HCT116 (cell line): Measurements from ENCODE around the gene SNX3. TPM values are rescaled to one million over a fixed set of nuclear protein-coding genes. Genes with fewer than 3 reads are reported as not detected.

ENCODE experiments used
- ATAC-seq: fragments of 200-7000 bp; cut with Tn5 transposase; 2 replicates; pipeline ENCODE4 v1.9.1; 2020; ENCODE audit warnings: mild to moderate bottlenecking, moderate library complexity
- BruUV-seq: library from RNA; stranded (reverse); fragments of 400-500 nt; replicated peaks from 2 replicates; lab custom pipeline; 2021; lab: Mats Ljungman, UMichigan
- CTCF ChIA-PET: fragments of 300-600 bp; sonication (Branson Sonifier 250); formaldehyde crosslinking; loops from one replicate; lab custom pipeline; 2021; ENCODE audit warnings: antibody characterized with exemption; lab: Charles Lee
- POLR2A ChIA-PET: fragments of 300-600, 350-600 bp; sonication (Branson Sonifier 250); formaldehyde crosslinking; loops from one replicate; lab custom pipeline; 2021; ENCODE audit warnings: antibody characterized with exemption; lab: Charles Lee
- RAD21 ChIA-PET, 2 experiments: fragments of 300-600 bp; sonication (Branson Sonifier 250); formaldehyde crosslinking; loops; one replicate each; lab custom pipeline; 2023; ENCODE audit warnings: low total read pairs in 2 of 2; ENCODE audit not compliant: uncharacterized antibody in 2 of 2, unreplicated experiment in 2 of 2, low non-redundant PET in 1 of 2; lab: Charles Lee
- DNase-seq: peaks from one replicate; pipeline ENCODE4 v3.0.0-alpha.2; 2010; ENCODE audit warnings: low read depth, low spot score
- H2AFZ ChIP-seq: fragments of 200-600 bp; shearing (Covaris generic), sonication (generic); 2 replicates; pipeline ENCODE4 v1.6.1; 2017; ENCODE audit warnings: low read depth, mixed run types, mixed read lengths, antibody characterized with exemption, low read length; ENCODE audit not compliant: poor library complexity, severe bottlenecking
- H3K27ac ChIP-seq: 2 replicates; pipeline ENCODE4 v1.5.1; 2012; ENCODE audit warnings: low read depth, low read length
- H3K27me3 ChIP-seq: fragments of 200-600 bp; sonication (generic); 2 replicates; pipeline ENCODE4 v1.6.1; 2016; ENCODE audit warnings: mixed run types, low read length, mixed read lengths; ENCODE audit not compliant: insufficient read depth
- H3K36me3 ChIP-seq, 2 experiments: fragments of 200-500 bp in 1 of 2; fragments of 200-600 bp in 1 of 2; sonication (Bioruptor generic) in 1 of 2; sonication (generic) in 1 of 2; 2 replicates each; pipeline versions ENCODE4 v1.5.1 to v1.6.1; 2014 to 2016; ENCODE audit warnings: low read length in 2 of 2, inconsistent platforms in 1 of 2, mixed read lengths in 1 of 2, mixed run types in 1 of 2; ENCODE audit not compliant: insufficient read depth in 2 of 2, control insufficient read depth in 1 of 2
- H3K4me1 ChIP-seq, 2 experiments: fragments of 200-600 bp in 1 of 2; sonication (generic) in 1 of 2; 2 replicates each; pipeline versions ENCODE4 v1.5.1 to v1.6.1; 2012 to 2017; ENCODE audit warnings: low read length in 2 of 2, inconsistent platforms in 1 of 2, mild to moderate bottlenecking in 1 of 2, mixed read lengths in 1 of 2, mixed run types in 1 of 2, moderate library complexity in 1 of 2; ENCODE audit not compliant: insufficient read depth in 2 of 2, control insufficient read depth in 1 of 2
- H3K4me2 ChIP-seq: fragments of 200-600 bp; sonication (generic); 2 replicates; pipeline ENCODE4 v1.6.1; 2017; ENCODE audit warnings: mixed run types, low read length, mixed read lengths
- H3K4me3 ChIP-seq, 2 experiments: fragments of 200-600 bp in 1 of 2; sonication (generic) in 1 of 2; replicated peaks in 1 of 2; 2 replicates each; pipeline ENCODE4 v1.5.1; 2011 to 2016; ENCODE audit warnings: low read length in 2 of 2, control low read depth in 1 of 2, low read depth in 1 of 2, mild to moderate bottlenecking in 1 of 2, mixed read lengths in 1 of 2, mixed run types in 1 of 2
- H3K79me2 ChIP-seq: fragments of 200-600 bp; sonication (generic); 2 replicates; pipeline ENCODE4 v1.6.1; 2017; ENCODE audit warnings: mild to moderate bottlenecking, mixed run types, low read length, moderate library complexity, mixed read lengths; ENCODE audit not compliant: insufficient read depth
- H3K9ac ChIP-seq: fragments of 200-600 bp; sonication (generic); 2 replicates; pipeline ENCODE4 v1.6.1; 2016; ENCODE audit warnings: low read length, mixed read lengths
- H3K9me2 ChIP-seq: fragments of 200-600 bp; sonication (generic), shearing (Covaris generic); 2 replicates; pipeline ENCODE4 v1.6.1; 2017; ENCODE audit warnings: mixed run types, mild to moderate bottlenecking, moderate library complexity; ENCODE audit not compliant: insufficient read depth
- H3K9me3 ChIP-seq, 2 experiments: fragments of 200-500 bp in 1 of 2; fragments of 200-600 bp in 1 of 2; sonication (Bioruptor generic) in 1 of 2; sonication (generic) in 1 of 2; 2 replicates each; pipeline ENCODE4 v1.6.1; 2014 to 2017; ENCODE audit warnings: low read length in 2 of 2, mixed read lengths in 2 of 2, inconsistent platforms in 1 of 2, low read depth in 1 of 2, mild to moderate bottlenecking in 1 of 2, mixed run types in 1 of 2, moderate library complexity in 1 of 2; ENCODE audit not compliant: control insufficient read depth in 1 of 2, insufficient read depth in 1 of 2
- H4K20me1 ChIP-seq: fragments of 200-600 bp; sonication (generic), shearing (Covaris generic); 2 replicates; pipeline ENCODE4 v1.6.1; 2017; ENCODE audit warnings: mixed run types, mild to moderate bottlenecking, moderate library complexity; ENCODE audit not compliant: insufficient read depth
- JUND ChIP-seq: IDR thresholded peaks from 2 replicates; pipeline ENCODE4 v1.6.1; 2012
- POLR2A ChIP-seq: IDR thresholded peaks from 2 replicates; pipeline ENCODE4 v1.7.0; 2011; ENCODE audit warnings: borderline replicate concordance; ENCODE audit not compliant: insufficient read depth, insufficient read length; ENCODE audit errors: extremely low read depth
- POLR2AphosphoS5 ChIP-seq: IDR thresholded peaks from 2 replicates; pipeline ENCODE4 v1.6.1; 2011; ENCODE audit warnings: mild to moderate bottlenecking, low read depth, low read length, moderate library complexity
- SIN3A ChIP-seq: IDR thresholded peaks from 2 replicates; pipeline ENCODE4 v1.6.1; 2012; ENCODE audit warnings: low read depth
- SP1 ChIP-seq: IDR thresholded peaks from 2 replicates; pipeline ENCODE4 v1.6.1; 2012; ENCODE audit warnings: low read depth
- intact Hi-C: fragments of 100-400 bp; cut with micrococcal nuclease; formaldehyde crosslinking; loops from 2 replicates; pipeline ENCODE4 v1.10.0; 2022
- total RNA-seq: library from RNA; stranded (reverse); gene quantifications from one replicate; pipeline ENCODE4 v1.2.1, GENCODE V29; 2021; ENCODE audit not compliant: unreplicated experiment
- TF ChIP-seq, protein P1 (sequence below): IDR thresholded peaks from 2 replicates; pipeline ENCODE4 v1.6.1; 2012

The SNX3 gene
- total RNA-seq, 1 experiment from 2014 or later, result 111 TPM

DNA sequence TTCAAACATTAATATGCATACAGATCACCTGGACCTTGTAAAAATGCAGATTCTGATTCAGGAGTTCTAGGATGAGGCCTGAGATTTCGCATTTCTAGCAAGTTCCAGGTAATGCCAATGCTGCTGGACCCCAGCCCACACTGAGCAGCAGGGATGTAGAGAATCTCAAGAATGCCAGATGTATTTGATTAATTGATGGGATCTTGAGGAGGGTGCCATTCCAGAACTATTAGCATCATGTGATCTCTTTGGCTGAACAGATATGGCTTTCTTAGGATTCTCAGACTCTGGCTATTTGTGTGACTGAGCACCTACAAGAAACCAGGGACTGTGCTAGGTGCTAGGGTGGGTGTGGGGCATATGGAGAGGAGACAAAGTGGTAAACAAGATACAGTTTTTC lies 16.5 kb upstream of the SNX3 start:
- Histone ChIP-seq H3K27me3 (no peaks in the 10 kb centered on the region), H4K20me1 (no peaks in the 10 kb centered on the region), H3K4me2 (no peak overlapping the region), H3K4me1 (peaks cover 0 to 5% of the 10 kb centered on the region in 2 experiments; a peak in 1 of 4 replicates), H3K79me2 (no peaks in the 10 kb centered on the region), H3K9ac (no peak overlapping the region), H3K27ac (no peak overlapping the region), H3K9me2 (peaks cover 5% of the 10 kb centered on the region; the same call in 1 of the 2 replicates), H2AFZ (no peak overlapping the region), H3K36me3 (no peaks in the 10 kb centered on the region), H3K4me3 (no peak overlapping the region), H3K9me3 (no peaks in the 10 kb centered on the region)
- DNase-seq, result no peak
- ATAC-seq, result no peak
- no TSS peak for BruUV-seq
- ChIA-PET RAD21 (no interaction called here), POLR2A (no interaction called here), CTCF (no interaction called here)
- intact Hi-C loops, result no loop called here
- TF ChIP-seq POLR2AphosphoS5, result no peak

DNA sequence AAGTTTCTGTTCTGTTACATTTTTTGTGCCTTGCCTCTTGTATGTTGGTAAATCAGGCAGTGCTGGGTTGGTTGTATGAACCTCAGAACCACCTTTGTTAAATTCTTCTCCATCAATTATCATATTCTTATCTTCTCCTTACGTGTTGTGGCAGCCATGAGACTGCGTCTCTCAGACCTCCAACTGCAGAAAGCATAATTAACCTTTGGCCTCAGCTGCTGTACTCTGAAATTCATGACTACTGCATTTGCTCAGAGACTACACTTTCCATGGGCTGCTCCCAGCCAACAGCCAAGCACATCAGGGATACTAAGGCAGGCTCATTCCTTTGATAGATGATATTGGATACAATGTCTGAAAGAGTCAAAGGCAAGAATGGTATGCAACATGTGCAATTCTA lies 15.1 kb upstream of the SNX3 start:
- Histone ChIP-seq H3K4me1 (peaks cover 0 to 5% of the 10 kb centered on the region in 2 experiments; a peak in 1 of 4 replicates), H4K20me1 (no peaks in the 10 kb centered on the region), H3K36me3 (no peaks in the 10 kb centered on the region), H3K27me3 (no peaks in the 10 kb centered on the region), H3K27ac (no peak overlapping the region), H3K79me2 (no peaks in the 10 kb centered on the region), H3K9me2 (peaks cover 5% of the 10 kb centered on the region; the same call in 1 of the 2 replicates), H3K4me3 (no peak overlapping the region), H3K9me3 (no peaks in the 10 kb centered on the region), H2AFZ (no peak overlapping the region), H3K9ac (no peak overlapping the region), H3K4me2 (no peak overlapping the region)
- ATAC-seq (no peak), DNase-seq (no peak)
- no TSS peak for BruUV-seq
- TF ChIP-seq SP1 (no peak), JUND (no peak), POLR2A (no peak), SIN3A (no peak)
- TF ChIP-seq, protein P1, sequence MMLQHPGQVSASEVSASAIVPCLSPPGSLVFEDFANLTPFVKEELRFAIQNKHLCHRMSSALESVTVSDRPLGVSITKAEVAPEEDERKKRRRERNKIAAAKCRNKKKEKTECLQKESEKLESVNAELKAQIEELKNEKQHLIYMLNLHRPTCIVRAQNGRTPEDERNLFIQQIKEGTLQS, result no peak
- intact Hi-C loops, result no loop called here
- ChIA-PET CTCF (no interaction called here), RAD21 (no interaction called here), POLR2A (no interaction called here)
